GM19468 (cell line): ENCODE measurements around the gene KIF26A.

Experiments
- ATAC-seq: cut with Tn5 transposase; IDR thresholded peaks from one replicate; pipeline ENCODE4 v1.9.1; 2021; ENCODE audit warnings: mild to moderate bottlenecking, moderate library complexity, moderate number of reproducible peaks; ENCODE audit not compliant: unreplicated experiment; ENCODE audit errors: extremely low read depth

Gene KIF26A

GRCh38 chr14:104126753-104127152, 11.6 kb upstream of the KIF26A start:
- ATAC-seq = no peak

- ATAC-seq = no peak
Measured at GRCh38 chr14:104128981-104129380, 9.4 kb upstream of the KIF26A start.

GRCh38 chr14:104129556-104129955, 8.8 kb upstream of the KIF26A start:
- ATAC-seq = no peak

- ATAC-seq = no peak
Measured at GRCh38 chr14:104130974-104131651, 7.3 kb upstream of the KIF26A start.

GRCh38 chr14:104131968-104132732, 6.2 kb upstream of the KIF26A start:
- ATAC-seq = no peak

- ATAC-seq = no peak
Measured at GRCh38 chr14:104132981-104133380, 5.4 kb upstream of the KIF26A start.

GRCh38 chr14:104133496-104133895, 4.9 kb upstream of the KIF26A start:
- ATAC-seq = no peak

GRCh38 chr14:104134061-104134965, 4.1 kb upstream of the KIF26A start:
- no peak for ATAC-seq

- no peak for ATAC-seq
Measured at GRCh38 chr14:104135121-104135903, 3.1 kb upstream of the KIF26A start.

- ATAC-seq = no peak
Measured at GRCh38 chr14:104135904-104136471, 2.4 kb upstream of the KIF26A start.

- no peak for ATAC-seq
Measured at GRCh38 chr14:104136472-104137296, 1.7 kb upstream of the KIF26A start.

- no peak for ATAC-seq
Measured at GRCh38 chr14:104137297-104138097, 890 bp upstream of the KIF26A start.

- no peak for ATAC-seq
Measured at GRCh38 chr14:104138718-104139459, 502 bp downstream of the KIF26A start.

GRCh38 chr14:104139460-104140212, 1.2 kb downstream of the KIF26A start:
- ATAC-seq = no peak

- no peak for ATAC-seq
Measured at GRCh38 chr14:104140213-104140462, 1.8 kb downstream of the KIF26A start.

GRCh38 chr14:104140463-104141331, 2.3 kb downstream of the KIF26A start:
- no peak for ATAC-seq
